OCI-M2 (cell line): ENCODE results near the gene ZNF513.

Experiments
- DNase-seq: peaks from one replicate; lab custom pipeline; 2025; ENCODE audit not compliant: unreplicated experiment; lab: John Stamatoyannopoulos, UW

The ZNF513 gene

GRCh38 chr2:27390822-27391679 is 10.5 kb upstream of the ZNF513 start:
- DNase-seq, result no peak

DNA sequence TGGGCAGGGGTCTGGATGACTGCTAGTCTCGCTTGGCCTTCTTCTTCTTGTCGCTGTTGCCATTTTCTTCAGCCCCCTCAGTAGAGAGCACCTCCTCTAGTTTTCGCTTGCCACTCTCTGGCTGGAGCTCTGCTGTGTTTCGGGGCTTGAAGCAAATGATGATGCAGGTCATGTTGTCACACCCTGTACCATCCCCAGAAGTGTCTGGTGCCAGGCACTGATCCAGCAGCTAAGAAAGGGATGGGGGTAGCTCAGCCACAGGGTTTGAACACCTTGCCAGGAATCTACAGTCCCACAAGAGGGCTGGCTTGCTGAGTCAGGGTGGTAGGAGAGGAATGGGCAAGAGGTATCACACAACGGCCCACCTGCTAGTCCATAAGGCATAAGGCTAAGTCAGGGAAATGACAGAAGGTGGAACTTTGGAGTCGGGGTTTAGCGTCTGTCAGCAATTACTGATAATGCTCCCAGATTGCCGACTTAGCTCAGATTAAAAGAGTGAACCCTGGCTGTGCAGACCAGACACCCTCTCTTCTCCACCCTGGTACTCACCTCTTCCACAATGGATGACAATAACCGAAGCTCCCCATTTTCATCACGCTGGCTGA is 1.1 kb upstream of the ZNF513 start:
- no peak for DNase-seq

DNA sequence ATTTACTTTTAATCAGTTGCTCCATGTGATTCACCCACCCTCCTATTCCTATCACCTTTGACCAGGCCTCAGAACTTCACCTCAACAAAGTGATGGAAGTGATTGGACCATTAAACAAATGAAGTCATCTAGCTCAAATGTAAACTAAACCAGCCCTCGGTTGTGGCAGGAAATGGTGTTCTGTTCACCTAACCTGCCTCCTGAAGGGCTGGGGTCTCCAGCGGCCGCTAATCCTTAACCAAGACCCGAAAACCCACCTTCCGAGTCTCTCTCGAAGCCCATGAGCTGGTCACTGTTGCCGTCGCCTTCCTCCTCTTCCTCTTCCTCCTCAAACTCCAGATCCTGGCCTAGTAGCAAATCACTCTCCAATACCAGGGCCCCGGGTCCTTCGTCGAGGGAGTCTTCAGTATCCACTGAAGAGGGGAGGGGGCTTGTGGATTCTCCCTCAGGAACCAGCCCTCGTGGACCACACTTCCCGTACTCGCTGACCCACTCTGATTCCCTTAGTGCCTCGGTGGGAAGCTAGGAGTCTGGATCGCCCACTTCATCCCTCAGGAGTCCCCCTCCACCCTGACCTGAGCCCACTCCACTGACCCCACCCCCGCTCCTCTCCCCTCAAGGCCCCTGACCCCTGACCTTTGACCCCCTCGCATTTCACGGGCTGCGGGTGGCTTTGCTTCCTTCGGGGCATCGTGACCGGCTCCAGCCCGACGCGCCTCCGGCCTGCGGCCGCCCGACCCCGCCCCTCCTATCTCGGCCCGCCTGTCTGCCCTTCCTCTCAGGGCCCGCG is 503 bp downstream of the ZNF513 start:
- DNase-seq, result no peak

GRCh38 chr2:27379383-27379835 is 1.1 kb downstream of the ZNF513 start:
- DNase-seq, result no peak

DNA sequence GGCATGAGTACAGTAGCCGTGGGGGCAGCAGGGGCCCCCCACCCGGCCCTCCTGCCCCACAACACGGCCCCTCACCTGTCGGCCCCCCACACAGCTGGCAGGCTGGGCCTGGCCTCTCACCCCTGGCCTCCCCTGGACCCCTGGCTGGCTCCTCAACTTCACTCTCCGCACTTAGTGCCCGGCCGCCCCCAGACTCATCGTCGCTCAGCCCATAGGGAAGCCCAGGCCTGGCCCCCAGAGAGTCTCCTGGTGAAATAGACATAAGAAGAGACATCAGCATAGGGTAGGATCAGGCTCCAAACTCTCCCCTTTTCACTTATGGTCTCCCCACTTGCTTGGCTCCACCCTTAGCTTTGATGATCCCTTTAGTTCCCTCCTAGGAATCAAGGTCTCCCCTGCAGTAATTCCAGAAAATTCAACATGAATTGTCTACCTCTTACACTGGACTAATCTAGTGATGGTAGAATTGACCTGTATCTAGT is 1.7 kb downstream of the ZNF513 start:
- DNase-seq, result no peak

DNA sequence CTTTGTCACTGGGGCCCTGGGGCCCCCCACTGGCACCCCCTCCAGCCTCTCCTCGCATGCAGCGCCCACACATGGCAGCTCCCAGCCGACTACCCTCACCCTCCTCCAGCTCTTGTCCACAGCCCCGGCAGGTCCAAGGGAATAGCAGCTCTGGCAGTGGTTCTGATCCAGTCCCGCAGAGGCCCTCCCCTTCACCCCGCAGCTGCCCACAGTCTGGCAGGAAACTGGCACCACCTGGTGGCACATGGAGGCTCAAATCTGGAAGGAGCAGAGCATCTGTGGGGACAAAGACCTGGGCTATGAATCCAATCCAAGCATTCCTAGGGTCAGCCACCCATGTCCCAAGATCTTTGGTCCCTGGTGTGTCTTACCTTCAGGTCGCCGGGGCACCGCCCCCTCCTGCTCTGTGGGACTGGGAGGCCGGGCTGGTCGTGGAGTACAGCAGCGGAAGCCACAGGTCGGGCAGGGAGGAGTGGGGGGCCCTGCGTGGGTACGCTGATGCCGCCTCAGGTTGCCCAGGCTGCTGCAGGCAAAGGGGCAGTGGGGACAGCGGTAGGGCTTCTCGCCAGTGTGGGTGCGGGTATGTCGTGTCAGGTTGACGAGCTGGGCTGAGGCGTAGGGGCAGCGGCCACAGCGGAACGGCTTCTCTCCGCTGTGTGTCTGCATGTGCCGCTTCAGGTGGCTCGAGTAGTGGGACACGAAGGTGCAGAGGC is 2.3 kb downstream of the ZNF513 start:
- no peak for DNase-seq

DNA sequence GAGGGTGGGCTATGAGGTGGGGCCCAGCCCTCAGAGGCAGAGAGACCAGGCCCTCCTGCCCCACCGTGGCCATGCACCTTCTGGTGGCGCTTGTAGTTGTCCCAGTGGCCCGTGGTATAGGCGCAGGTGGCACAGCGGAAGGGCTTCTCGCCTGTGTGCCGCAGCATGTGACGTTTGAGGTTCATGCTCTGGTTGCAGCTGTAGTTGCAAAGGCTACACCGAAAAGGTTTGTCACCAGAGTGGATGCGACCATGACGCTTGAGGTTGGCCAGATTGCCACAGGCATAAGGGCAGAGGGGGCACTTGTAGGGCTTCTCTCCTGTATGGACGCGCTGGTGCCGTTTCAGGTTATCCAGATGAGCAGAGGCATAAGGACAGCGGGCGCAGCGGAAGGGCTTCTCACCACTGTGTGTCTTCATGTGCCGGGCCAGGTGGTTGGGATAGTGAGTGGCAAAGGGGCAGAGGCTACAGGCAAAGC is 2.9 kb downstream of the ZNF513 start:
- DNase-seq, result no peak

GRCh38 chr2:27376866-27377617 is 3.5 kb downstream of the ZNF513 start:
- DNase-seq, result no peak

DNA sequence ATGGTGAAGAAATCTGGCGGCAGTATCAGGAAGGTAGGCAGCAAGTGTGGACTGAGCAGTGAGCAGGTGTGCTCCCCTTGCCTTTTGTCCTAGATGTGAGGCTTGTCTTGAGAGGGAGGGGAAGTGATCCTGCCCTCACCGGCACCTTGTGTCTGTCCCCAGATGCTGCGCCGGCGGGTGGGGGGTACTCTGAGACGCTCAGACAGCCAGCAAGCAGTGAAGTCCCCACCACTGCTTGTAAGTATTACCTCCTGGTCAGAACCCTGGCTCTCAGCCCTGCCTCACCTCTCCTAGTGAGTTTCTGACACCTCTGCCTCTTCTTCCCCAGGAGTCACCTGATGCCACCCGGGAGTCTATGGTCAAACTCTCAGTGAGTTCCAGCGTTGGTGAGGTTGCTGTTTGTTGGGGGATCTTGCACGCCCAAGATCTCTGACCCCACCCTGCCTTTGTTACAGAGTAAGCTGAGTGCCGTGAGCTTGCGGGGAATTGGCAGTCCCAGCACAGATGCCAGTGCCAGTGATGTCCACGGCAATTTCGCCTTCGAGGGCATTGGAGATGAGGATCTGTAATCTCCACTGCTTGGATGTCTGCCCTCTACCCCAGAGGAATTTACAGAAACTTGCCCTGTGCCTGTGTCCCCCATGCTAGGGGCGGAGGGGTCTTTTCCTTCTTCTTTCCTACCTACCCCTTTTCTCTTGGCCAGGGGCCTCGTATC is 4.2 kb downstream of the ZNF513 start:
- no peak for DNase-seq

DNA sequence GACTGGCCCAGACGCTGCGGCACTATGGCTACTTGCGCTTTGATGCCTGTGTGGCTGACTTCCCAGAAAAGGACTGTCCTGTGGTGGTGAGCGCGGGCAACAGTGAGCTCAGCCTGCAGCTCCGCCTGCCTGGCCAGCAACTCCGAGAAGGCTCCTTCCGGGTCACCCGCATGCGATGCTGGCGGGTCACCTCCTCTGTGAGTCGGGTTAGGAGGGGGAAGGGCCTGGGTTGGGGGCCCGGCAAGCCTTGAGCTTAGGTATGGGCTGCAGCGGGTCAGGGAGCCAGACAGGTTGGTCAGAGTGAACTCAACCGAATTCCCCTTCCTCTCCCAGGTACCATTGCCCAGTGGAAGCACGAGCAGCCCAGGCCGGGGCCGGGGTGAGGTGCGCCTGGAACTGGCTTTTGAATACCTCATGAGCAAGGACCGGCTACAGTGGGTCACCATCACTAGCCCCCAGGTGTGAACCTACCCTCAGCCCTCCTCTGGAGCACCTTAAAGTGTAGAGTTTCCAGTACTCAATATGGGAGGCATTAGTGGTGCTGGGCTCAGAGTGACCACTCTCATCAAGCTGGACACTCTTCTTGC is 4.9 kb downstream of the ZNF513 start:
- no peak for DNase-seq

GRCh38 chr2:27373567-27373966 is 7.0 kb downstream of the ZNF513 start:
- DNase-seq, result no peak

DNA sequence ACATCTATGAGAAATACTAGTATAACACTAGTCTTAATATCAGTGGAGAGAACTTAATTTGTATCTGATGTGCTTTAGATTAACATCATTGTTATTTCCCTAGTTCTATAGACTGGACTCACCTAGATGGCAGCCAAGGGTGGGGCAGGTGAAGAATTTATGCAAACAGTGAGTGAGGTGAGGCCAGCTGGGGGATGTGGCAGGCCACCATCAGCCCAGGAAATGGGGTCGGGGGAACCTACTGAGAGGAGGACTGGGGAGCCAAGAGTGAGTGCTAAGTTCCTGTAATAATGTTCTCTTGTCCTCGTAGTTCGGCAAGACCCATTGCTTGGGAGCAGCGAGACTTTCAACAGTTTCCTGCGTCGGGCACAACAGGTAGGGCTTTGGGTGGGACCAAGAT is 7.6 kb downstream of the ZNF513 start:
- DNase-seq, result no peak

DNA sequence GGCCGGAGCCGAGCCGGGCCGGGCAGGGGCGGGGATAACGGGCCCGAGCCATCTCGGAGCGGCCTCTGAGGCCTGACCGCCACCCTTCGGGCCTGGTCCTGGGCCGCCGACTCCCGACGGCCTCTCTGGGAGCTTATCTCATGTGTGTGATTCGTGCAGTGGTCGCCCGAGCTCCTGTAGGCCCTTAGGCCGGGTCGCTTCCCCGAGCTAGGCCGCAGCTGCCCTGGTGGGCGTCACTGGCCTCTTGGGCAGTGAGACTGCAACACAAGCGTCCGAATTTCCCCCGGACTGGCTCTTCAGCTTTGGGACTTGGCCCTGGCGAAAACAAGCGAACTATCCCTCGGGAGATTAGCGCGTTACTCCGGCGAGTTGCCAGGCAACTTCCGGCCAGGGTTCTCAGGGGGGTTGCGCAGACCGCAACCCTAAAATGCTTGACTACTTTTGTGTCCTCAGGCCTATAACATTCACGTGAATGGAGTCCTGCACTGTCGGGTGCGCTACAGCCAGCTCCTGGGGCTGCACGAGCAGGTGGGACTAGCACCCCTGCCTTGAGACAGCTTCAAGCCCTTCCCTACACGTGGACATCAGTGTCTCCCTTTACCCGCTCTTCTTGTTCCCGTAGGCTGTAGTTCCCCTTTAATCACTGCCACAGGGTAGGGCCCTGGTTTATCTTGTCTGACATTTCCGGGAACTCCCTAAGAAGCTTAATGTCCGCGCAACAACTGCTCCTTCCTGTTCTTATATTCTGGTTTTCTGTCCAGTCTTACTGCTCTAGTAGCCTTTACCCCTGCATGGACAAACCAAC is 9.5 kb downstream of the ZNF513 start:
- no peak for DNase-seq

- peak; percentile 85 for DNase-seq
Observed at GRCh38 chr2:27370026-27370815, 10.3 kb downstream of the ZNF513 start, which contains the start of the genes EIF2B4 and SNX17. TSS of gene EIF2B4 (minus strand) at chr2:27370338. CDS start at chr2:27370314, 24 bp downstream. TSS of gene SNX17 (plus strand) at chr2:27370616. CDS start at chr2:27370744, 128 bp downstream.

DNA sequence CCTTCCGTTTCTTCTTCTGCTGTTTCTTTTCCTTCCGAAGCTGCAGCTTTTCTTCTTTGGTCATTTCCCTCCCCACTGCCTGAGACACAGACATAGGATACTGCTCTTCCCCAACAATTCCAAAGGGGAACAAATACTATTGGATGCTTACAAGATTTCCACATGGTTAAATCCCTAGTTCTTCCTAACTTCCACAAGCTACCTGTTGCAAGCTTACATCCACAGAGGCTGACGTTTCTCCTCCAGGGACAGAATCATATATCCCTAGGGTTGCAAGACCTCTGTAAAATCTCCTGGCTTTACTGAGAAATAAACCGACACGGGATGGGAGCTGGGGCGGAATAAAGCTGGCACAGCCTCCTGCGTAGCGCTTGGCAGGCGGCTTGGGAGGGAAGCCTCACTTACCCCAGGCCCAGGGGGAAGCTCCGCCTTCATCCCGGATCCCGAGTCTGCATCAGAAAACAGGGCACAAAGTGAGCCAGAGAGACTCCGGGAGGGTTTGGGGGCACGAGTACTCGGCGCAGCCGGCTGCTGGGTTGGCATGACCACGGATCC is 11.0 kb downstream of the ZNF513 start:
- DNase-seq, result no peak

DNA sequence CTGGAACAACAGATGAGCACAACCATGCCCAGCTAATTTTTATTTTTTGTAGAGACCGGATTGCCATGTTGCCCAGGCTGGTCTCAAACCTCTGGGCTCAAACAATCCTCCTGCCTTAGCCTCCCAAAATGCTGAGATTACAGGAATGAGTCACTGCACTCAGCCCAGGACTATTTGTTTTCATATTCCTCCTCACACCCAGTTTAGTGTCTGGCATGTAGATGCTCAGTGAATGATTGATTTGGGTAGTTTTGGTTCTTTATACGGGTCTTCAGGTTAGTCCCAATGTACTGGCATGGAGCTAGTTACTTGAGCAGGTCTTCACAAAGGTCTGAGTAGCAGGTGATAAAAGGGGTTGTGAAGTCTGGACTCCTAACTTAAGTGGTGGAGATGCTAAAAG is 16.6 kb downstream of the ZNF513 start:
- no peak for DNase-seq
